ENCODE results near the gene DMP1. TPM values are rescaled to one million over a fixed set of nuclear protein-coding genes. Genes with fewer than 3 reads are reported as not detected.
"Not testable (repeated sequence)": the region's sequence is repeated elsewhere in the genome, so short reads cannot be mapped to it uniquely, and the experiment has no call there.

Gene DMP1
- total and polyA plus RNA-seq, 2 donors (not counting 3 experiments of a cell fraction or from before 2014, with no cell fraction given): not detected

GRCh38 chr4:87688316-87688715 lies 38.2 kb downstream of the DMP1 start:
- no peaks in the 10 kb centered on the region for H3K9me3 ChIP-seq (replicated peaks; ENCODE audit: control insufficient read depth, insufficient read depth, low read length)
- DNase-seq (ENCODE audit: low read depth, low spot score): no peak
- H4K20me1 ChIP-seq (replicated peaks; ENCODE audit: control insufficient read depth, extremely low read depth, insufficient read depth, low read length): no peaks in the 10 kb centered on the region
- intact Hi-C loops (cut with micrococcal nuclease) (no loop called here), dilution Hi-C loops (cut with MboI; ENCODE audit: extremely low pct_ligation_motif_present, low sequenced_read_pairs) (no loop called here)
- BruUV-seq (replicated peaks): no TSS peak
- H2AFZ ChIP-seq (ENCODE audit: low read depth, low read length): no peak overlapping the region
- no peak overlapping the region for H3K4me2 ChIP-seq (ENCODE audit: insufficient read depth, low read length)
- H3K9me1 ChIP-seq (replicated peaks; ENCODE audit: control insufficient read depth, extremely low read depth, insufficient read depth, low read length): no peaks in the 10 kb centered on the region
- no peak overlapping the region for H3K9ac ChIP-seq (replicated peaks; ENCODE audit: extremely low read depth, insufficient read depth, low read length)
- TF ChIP-seq MAX (IDR thresholded peaks at IDR 0.05; ENCODE audit: insufficient read depth, insufficient read length) (no peak), POLR2AphosphoS5 (IDR thresholded peaks at IDR 0.05; ENCODE audit: insufficient read depth, low read depth, low read length) (no peak), POLR2A (IDR thresholded peaks at IDR 0.05; ENCODE audit: low read depth, low read length) (no peak), GATA2 (IDR thresholded peaks at IDR 0.05; ENCODE audit: insufficient read depth, insufficient read length, low read depth, low read length) (no peak), EZH2 (IDR thresholded peaks at IDR 0.05; ENCODE audit: borderline replicate concordance, low read depth, low read length, severe bottlenecking) (no peak), JUN (IDR thresholded peaks at IDR 0.05; ENCODE audit: borderline replicate concordance, insufficient read depth, insufficient read length, low read depth) (no peak), FOS (IDR thresholded peaks at IDR 0.05; ENCODE audit: borderline replicate concordance, insufficient read depth, low read length) (no peak), CTCF (IDR thresholded peaks at IDR 0.05; ENCODE audit: extremely low read depth in 1 of 2, insufficient read depth in 1 of 2, low read depth in 1 of 2, low read length in 2 of 2) (no peak), MYC (IDR thresholded peaks at IDR 0.05; ENCODE audit: low read depth, low read length) (no peak)
- POLR2A ChIA-PET: no interaction called here
- H3K4me3 ChIP-seq (replicated peaks in 1 of 3; ENCODE audit: insufficient read depth in 1 of 3, low read depth in 1 of 3, low read length in 3 of 3): no peak overlapping the region
- no peaks in the 10 kb centered on the region for H3K36me3 ChIP-seq (ENCODE audit: control insufficient read depth in 2 of 2, extremely low read depth in 1 of 2, insufficient read depth in 2 of 2, low read length in 2 of 2)
- no peaks in the 10 kb centered on the region for H3K79me2 ChIP-seq (ENCODE audit: control insufficient read depth, insufficient read depth, low read length)
- H3K4me1 ChIP-seq (ENCODE audit: control insufficient read depth, extremely low read depth, insufficient read depth, low read length): no peaks in the 10 kb centered on the region
- H3K27me3 ChIP-seq (ENCODE audit: control insufficient read depth in 2 of 2, insufficient read depth in 2 of 2, low read length in 2 of 2): peaks cover 0 to 3% of the 10 kb centered on the region in 2 experiments
- H3K27ac ChIP-seq (ENCODE audit: insufficient read depth, low read depth, low read length): no peak overlapping the region
- CTCF ChIA-PET: interaction anchor here (1.2 kb wide), 1 partner anchor 8 kb away, joined by 4 read pairs; no protein-coding TSS in a partner anchor
- FAIRE-seq: no peak

GRCh38 chr4:87690947-87691346 lies 40.9 kb downstream of the DMP1 start:
- H3K79me2 ChIP-seq (ENCODE audit: control insufficient read depth, insufficient read depth, low read length); POLR2A ChIA-PET; H4K20me1 ChIP-seq (replicated peaks; ENCODE audit: control insufficient read depth, extremely low read depth, insufficient read depth, low read length); H3K4me3 ChIP-seq (replicated peaks in 1 of 3; ENCODE audit: insufficient read depth in 1 of 3, low read depth in 1 of 3, low read length in 3 of 3); FAIRE-seq; DNase-seq (ENCODE audit: low read depth, low spot score); dilution Hi-C loops (cut with MboI; ENCODE audit: extremely low pct_ligation_motif_present, low sequenced_read_pairs); H3K9me3 ChIP-seq (replicated peaks; ENCODE audit: control insufficient read depth, insufficient read depth, low read length); H2AFZ ChIP-seq (ENCODE audit: low read depth, low read length); H3K9ac ChIP-seq (replicated peaks; ENCODE audit: extremely low read depth, insufficient read depth, low read length); H3K27ac ChIP-seq (ENCODE audit: insufficient read depth, low read depth, low read length); H3K4me2 ChIP-seq (ENCODE audit: insufficient read depth, low read length); H3K36me3 ChIP-seq (ENCODE audit: control insufficient read depth in 2 of 2, extremely low read depth in 1 of 2, insufficient read depth in 2 of 2, low read length in 2 of 2); intact Hi-C loops (cut with micrococcal nuclease); BruUV-seq (replicated peaks); H3K27me3 ChIP-seq (ENCODE audit: control insufficient read depth in 2 of 2, insufficient read depth in 2 of 2, low read length in 2 of 2); H3K4me1 ChIP-seq (ENCODE audit: control insufficient read depth, extremely low read depth, insufficient read depth, low read length); H3K9me1 ChIP-seq (replicated peaks; ENCODE audit: control insufficient read depth, extremely low read depth, insufficient read depth, low read length); CTCF ChIA-PET: not testable (repeated sequence)

GRCh38 chr4:87692060-87692459 lies 42.0 kb downstream of the DMP1 start:
- H4K20me1 ChIP-seq (replicated peaks; ENCODE audit: control insufficient read depth, extremely low read depth, insufficient read depth, low read length); DNase-seq (ENCODE audit: low read depth, low spot score); FAIRE-seq; H2AFZ ChIP-seq (ENCODE audit: low read depth, low read length); H3K9me1 ChIP-seq (replicated peaks; ENCODE audit: control insufficient read depth, extremely low read depth, insufficient read depth, low read length); intact Hi-C loops (cut with micrococcal nuclease); H3K27me3 ChIP-seq (ENCODE audit: control insufficient read depth in 2 of 2, insufficient read depth in 2 of 2, low read length in 2 of 2); H3K36me3 ChIP-seq (ENCODE audit: control insufficient read depth in 2 of 2, extremely low read depth in 1 of 2, insufficient read depth in 2 of 2, low read length in 2 of 2); dilution Hi-C loops (cut with MboI; ENCODE audit: extremely low pct_ligation_motif_present, low sequenced_read_pairs); CTCF ChIA-PET; H3K4me3 ChIP-seq (replicated peaks in 1 of 3; ENCODE audit: insufficient read depth in 1 of 3, low read depth in 1 of 3, low read length in 3 of 3); BruUV-seq (replicated peaks); H3K9ac ChIP-seq (replicated peaks; ENCODE audit: extremely low read depth, insufficient read depth, low read length); H3K4me1 ChIP-seq (ENCODE audit: control insufficient read depth, extremely low read depth, insufficient read depth, low read length); POLR2A ChIA-PET; H3K4me2 ChIP-seq (ENCODE audit: insufficient read depth, low read length); H3K9me3 ChIP-seq (replicated peaks; ENCODE audit: control insufficient read depth, insufficient read depth, low read length); H3K79me2 ChIP-seq (ENCODE audit: control insufficient read depth, insufficient read depth, low read length); H3K27ac ChIP-seq (ENCODE audit: insufficient read depth, low read depth, low read length): not testable (repeated sequence)

Data from endothelial cell of umbilical vein (primary cell).